KBM-7 (cell line): ENCODE measurements around the gene SBSN.

Experiments
- DNase-seq: peaks from one replicate; pipeline ENCODE4 v3.0.0-alpha.2; 2015
- in situ Hi-C: fragments of 300-500 bp; cut with MboI; formaldehyde crosslinking; loops from 2 replicates; pipeline ENCODE4 v1.14.3; 2020; ENCODE audit warnings: low sequenced_read_pairs, low pct_unique_long_range_greater_than_20kb, mixed read lengths

Gene SBSN

DNA sequence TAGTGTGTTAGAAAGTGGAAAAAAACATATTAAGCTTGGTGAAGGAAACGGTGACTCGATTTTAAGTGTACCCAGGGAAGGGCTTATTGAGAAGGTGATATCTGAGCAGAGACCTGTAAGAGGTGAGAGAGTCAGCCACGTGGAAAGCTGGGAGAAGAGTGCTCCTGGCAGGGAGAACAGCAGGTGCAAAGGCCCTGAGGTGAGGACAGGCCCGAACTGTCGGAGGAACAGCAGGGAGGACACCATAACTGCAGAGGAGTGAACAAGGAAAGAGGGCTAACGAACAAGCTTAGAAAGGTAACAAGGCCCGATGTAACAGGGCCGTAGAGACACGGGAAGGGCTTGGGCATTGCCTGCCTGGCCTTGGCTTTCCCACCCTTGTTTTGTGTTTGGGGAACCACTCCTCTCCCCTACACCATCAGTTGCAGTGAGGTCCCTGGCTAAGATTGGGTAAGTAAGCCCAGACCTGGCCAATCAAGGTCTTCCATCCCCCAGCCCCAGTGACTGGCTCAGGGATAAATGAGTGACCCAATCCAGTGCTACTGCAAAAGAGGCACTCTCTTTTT lies 28.0 kb upstream of the SBSN start:
- DNase-seq = no peak
- in situ Hi-C loops = no loop called here

DNA sequence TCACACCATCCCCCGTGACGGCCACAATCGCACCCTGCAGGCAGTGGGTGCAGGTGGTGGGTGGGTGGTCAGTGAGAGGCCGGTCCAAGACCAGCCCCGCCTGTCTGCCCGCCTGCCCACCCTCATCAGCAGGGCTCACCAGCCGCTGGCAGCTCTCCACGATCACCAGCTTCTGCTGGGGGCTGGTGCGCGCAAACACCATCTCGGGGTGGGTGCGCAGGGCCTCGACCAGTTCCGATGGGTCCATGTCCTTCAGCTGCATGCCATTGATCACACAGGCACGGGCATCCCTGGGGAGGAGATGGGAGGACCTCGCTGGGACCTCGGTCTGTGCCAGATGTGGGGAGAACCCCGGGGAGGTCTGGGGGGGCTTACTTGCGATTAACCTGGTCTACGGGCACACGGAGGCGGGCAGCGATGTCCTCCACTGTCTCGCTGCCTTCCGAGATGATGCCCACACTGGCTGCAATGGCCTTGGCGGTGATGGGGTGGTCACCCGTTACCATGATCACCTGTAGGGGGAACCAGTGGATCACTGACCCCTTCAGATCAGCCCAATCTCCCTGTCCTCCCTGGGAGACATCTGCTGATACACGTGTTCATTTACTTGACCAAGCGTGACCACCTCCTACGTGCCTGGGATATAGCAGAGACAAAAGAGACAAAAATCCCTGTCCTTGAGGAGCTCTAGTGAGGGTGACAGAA lies 27.3 kb upstream of the SBSN start:
- peak; percentile 22 for DNase-seq
- in situ Hi-C loops = no loop called here

DNA sequence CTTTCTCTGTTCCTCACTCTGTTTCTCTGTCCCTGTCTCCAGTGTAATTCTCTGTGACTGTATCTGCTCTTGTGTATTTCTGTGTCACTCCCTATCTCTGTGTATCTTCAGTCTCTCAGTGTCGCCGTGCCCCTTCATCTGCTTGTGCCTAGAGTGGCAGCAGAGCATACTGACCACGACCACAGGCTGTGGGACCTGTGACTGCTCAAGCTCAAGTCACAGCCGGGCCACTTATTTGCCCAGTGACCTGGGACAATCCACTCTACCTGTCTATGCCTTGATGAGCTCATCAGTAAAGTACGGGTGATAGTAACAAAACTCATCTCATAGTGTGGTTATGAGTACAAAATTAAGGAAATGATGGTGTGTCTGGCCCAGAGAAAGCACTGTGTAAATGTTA lies 26.0 kb upstream of the SBSN start:
- no peak for DNase-seq
- in situ Hi-C loops = no loop called here

DNA sequence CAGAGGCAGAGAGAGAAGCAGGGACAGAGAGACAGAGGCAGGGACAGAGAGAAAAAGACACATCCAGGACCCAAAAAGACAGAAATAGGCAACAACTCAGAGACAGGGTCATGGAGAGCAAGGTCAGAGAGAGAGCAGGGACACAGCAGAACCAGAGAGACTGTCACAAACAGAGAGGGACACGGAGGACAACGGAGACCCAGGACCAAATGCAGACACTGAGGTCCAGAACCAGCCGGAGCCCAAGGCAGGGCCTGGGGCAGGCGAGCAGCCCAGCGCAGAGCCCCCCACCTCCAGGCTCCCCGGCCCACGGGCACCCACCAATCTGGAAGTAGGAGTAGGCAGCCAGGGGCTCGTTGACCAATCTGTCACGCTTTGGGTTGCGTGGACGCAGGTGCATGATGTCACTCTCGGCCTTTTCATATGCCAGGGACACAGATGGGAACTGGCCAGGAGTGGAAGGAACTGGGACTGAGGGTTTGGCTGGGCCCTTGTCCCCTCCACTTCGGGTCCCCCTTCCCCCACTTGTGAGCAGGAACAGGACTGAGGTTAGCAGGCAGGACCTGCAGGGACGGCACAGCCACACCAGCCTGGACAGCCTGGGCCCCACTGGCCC lies 25.4 kb upstream of the SBSN start:
- no peak for DNase-seq
- in situ Hi-C loops = no loop called here

DNA sequence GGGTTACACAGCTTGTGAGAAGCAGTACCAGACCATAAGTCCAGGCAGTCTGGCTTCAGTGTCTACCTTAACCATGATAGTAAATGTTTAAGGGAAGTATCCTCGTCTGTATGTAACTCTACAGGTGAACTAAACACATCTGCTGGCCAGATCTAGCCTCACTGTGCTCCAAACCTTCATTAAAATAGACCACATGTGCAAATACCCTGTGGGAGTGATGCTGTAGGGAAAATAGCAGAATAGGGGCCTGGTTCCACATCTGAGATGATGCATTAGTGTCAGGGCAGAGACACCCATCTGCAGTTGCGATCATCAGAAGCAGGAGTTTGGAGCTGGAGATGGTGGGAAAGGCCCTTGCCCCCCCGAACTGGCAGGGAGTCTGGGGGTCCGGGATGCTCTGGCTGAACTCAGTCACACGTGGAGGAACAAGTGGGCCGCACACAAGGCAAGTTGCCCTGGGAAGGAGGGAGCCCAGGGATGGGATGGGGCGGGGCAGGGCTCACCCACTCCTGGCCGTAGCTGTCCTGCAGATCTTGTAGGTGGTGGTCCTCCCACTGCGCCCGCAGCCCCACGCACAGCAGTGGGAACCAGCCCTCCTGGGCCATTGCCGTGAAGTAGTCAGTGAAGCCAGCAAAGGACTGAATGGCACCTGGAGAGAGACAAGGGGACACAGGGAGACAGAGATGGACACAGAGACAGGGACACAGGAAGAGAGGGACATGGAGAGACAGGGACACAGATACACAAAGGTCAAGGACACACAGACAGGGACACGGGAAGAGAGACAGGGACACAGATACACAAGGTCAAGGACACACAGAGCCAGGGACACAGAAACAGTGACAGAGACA lies 24.6 kb upstream of the SBSN start:
- in situ Hi-C loops = no loop called here
- DNase-seq = no peak

DNA sequence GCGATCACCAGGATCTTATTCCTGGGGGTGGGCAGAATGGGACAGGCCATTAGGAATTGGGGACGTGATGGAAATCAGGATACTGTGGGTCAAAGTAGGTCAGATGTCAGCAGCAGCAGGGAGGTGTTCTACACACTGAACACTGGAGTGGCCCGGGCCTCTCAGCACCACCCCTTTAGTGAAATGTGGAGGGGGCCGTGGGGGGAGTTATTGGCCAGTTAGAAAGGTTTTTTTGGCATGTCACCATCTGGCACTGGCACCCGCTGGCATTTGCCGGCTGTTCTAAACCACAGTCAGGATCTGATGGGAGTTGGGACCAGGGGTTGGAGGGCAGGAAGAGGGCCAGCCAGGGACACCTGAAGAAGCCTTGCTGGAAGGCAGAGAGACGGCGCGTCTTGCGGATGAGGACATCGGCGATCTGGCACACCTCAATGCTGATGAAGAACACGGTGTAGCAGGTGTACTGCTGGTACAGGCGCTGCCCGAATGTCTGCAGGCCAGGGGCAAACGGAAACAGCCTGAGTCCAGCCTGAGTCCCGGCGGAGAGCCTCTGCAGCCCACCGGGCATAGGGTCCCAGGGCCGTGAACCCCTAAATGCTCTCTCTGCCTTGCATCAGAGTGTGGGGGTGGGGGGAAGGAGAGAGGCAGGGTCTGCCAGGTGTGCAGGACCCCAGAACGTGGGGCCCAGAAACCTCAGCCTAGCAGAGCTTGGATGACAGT lies 23.1 kb upstream of the SBSN start:
- no peak for DNase-seq
- in situ Hi-C loops = no loop called here

DNA sequence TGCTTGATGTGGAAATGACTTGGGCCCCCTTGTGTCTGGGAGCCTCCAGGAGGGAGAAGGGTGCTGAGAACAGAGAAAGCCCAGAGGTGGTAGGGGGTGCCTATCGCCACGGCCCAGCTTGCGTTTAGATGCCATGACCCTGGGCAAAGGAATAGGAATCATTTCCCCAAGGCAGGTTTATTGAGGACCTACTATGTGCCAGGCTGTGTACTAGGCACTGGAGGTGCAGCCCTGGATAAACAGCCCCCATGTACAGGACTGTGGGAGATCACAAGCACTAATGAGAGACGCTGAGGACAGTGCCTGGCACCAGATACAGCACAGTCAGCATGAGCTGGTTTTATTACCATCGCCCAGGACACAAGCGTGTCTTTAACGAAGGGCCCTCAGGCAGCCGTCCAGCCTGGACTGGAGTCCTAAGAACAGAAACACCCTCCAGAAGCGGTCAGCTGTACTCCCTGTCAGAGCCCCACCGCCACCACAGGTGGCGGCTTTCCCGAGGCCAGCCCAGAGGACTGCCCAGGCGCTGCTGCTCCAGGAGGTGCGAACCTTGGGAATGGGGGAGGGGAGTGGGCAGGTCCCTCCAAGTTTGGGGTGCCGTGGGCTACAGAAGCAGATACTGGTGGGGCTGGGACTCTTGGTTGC lies 21.9 kb upstream of the SBSN start:
- in situ Hi-C loops = no loop called here

DNA sequence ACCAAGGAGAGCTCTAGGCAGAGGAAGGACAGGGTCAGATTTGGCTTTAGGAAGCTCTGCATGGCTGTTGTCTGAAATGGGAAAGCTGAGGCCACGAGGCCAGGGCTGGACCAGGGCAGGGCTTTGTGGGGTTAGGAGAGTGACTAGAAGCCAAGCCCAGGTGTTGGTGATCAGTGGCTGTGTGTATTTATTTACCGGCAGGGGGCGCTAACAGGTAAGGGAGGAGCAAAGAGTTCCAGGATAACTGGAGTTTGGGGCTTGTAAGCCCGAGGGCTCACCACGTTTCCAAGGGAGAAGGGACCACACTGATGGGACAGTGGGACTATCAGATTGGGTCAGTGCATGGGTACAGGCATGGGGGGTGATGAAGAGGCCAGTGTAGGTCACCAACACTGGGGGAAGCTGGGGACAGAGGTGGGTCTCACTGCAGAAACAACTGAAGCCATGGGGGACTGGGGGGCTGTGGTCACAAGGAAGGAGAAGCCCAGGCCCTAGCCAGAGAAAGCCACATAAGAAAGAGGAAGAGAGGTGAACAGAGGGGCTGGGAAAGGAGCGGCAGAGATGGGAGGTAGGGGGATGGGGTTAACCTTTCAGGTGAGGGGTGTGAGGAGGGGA lies 21.2 kb upstream of the SBSN start:
- in situ Hi-C loops = no loop called here
- peak; percentile 67 for DNase-seq

More for the DNA sequence above, 21.9 kb upstream of the SBSN start:
- DNase-seq = no peak

DNA sequence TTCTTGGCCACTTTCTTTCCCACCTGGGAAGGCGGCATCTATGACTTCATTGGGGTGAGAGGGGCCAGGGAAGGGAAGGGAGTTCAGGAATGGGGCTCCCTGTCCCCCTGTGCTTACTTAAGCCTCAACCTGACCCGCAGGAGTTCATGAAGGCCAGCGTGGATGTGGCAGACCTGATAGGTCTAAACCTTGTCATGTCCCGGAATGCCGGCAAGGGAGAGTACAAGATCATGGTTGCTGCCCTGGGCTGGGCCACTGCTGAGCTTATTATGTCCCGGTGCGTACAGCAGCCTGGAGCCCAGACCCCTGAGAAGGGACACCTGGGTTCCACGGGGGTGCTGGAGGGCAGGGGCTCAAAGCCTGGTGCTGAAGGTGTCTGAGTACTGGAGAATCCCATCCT lies 18.4 kb upstream of the SBSN start:
- DNase-seq = no peak
- in situ Hi-C loops = no loop called here

DNA sequence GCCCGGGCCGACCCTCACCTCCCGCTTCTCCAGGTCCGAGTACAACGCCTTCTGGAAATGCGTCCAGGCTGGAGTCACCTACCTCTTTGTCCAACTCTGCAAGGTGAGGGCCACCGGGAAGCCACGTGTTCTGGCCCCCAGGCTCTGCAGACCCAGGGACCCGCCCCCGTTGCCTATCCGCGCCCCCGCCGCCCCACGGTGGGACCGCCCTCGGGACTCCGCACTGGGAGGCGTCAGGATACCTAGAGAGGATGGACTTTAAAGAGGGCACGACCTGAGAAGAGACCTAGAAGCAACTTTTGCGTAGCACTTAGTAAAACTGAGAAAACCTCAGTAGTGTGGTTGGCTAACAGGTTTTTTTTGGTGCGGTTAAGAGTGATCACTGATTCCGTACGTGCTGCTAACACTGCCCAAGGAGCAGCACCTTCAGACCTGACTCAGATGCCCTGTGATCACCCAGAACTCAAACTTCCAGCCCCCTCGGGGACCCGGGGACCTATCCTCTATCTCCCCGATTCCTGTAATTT lies 17.8 kb upstream of the SBSN start:
- in situ Hi-C loops = no loop called here

DNA sequence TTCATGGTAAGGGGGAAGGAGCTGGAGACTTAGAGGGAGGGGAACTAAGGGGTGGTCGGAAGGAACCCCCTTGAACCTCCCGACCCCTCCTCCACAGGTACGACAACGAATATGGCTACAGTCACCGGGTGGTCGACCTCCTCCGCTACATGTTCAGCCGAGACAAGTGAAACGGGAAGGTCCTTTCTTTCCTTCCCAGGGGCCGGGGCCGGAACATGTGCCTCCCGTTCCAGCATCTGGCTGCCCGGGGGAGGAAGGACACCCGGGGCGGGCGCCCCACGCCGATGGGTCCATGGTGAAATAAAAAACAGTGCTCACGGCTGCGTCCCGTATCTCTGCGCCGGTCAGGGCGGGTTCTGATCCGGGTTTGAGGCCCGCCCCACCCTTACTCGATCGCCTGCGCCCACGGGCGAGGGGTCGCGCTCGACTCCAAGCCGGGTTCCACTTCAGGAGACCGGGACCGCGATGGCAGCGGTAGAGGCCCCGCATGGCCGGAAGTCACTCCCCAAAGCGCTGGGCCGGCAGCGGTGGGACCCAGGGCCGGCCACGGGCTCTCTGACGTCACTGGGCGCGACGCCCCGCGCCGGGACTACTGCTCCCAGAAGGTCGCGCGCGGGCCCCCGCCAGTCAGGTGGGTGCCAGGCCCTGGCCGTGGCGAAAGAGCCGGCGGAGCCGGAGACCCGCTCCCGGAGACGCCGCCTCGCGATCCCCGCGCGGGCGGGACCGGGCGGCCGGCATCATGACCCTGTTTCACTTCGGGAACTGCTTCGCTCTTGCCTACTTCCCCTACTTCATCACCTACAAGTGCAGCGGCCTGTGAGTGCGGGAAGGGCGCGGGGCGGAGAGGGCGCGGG lies 17.1 kb upstream of the SBSN start, which contains the start of gene TMEM147:
TSS of gene TMEM147 (plus strand) at position 626 of the 854 bp plus-strand sequence. CDS start at position 740, 114 bp downstream.
- in situ Hi-C loops = no loop called here
- DNase-seq = peak; percentile 88

More for the DNA sequence above, 17.8 kb upstream of the SBSN start:
- no peak for DNase-seq

DNA sequence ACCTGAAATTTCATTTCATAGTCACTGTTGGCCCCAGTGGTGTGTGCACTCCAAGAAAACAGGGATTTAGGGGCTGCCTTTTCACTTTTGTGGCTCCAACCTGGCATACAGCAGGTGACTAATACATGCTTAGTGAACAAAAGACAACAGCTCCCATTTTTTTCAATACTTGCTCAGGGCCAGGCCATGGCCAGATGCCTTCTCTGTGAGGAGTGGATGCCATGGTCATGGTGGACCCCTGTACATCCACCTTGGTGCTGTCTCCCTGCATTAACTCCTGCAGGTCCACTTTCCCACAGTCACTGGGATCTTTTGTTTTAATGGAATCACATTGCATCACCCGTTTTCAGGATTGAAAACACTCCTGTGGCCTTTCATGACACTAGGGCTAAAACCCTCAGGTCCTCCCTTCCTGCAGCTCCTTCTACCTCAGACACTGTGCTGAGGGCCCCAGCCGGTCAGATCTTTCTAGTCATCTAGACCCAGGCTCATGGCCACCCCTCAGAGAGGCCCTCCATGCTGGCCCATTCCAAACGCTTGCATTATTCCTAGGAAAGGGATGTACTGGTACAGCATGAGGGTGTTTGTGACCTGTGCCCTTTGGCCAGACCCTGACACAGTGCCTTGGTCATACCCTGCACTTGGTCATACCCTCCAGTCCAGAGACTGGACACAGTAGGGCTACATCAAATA lies 16.1 kb upstream of the SBSN start:
- no peak for DNase-seq
- in situ Hi-C loops = no loop called here

DNA sequence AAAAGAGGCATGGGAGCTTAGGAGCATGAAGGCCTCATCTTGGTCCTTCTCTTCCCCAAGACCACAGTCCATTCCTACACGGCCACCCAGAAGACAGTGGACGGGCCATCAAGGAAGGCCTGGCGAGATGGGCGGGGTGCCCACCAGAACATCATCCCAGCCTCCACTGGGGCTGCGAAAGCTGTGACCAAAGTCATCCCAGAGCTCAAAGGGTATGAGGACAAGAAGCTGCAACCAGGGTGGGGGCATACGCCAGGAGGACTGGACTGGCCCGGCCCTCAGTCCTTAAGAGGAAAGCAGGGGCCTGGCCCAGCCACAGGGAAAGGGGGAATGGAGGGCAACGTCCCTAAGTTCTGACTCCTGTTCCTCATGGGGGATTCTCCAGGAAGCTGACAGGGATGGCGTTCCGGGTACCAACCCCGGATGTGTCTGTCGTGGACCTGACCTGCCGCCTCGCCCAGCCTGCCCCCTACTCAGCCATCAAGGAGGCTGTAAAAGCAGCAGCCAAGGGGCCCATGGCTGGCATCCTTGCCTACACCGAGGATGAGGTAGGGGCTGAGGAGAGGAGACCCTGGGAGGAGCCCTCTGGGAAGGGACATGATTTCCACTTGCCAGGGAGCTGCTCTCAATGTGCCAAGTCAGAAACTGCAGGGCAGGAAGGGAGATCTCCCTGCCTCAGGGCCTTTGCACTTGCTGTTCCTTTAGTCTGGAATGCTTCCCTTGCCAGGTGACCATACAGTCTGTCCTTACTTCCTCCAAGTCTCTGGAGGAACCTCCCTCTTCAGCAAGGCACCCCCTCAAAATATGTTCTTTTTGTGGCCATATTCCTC lies 15.4 kb upstream of the SBSN start:
- in situ Hi-C loops = no loop called here
- DNase-seq = no peak

DNA sequence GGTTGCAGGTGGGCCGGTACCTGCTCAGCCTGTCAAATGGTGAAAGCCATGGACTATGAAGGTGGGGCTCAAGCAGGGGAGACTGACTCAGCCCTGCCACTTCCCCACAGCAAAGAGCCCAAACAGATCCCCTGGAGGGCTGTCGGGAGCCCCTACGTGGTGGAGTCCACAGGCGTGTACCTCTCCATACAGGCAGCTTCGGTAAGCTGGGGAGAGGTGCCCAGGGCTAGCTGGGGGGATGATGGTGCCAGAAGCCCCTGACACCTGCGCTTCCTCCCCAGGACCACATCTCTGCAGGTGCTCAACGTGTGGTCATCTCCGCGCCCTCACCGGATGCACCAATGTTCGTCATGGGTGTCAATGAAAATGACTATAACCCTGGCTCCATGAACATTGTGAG lies 14.1 kb upstream of the SBSN start:
- no peak for DNase-seq
- in situ Hi-C loops = no loop called here

DNA sequence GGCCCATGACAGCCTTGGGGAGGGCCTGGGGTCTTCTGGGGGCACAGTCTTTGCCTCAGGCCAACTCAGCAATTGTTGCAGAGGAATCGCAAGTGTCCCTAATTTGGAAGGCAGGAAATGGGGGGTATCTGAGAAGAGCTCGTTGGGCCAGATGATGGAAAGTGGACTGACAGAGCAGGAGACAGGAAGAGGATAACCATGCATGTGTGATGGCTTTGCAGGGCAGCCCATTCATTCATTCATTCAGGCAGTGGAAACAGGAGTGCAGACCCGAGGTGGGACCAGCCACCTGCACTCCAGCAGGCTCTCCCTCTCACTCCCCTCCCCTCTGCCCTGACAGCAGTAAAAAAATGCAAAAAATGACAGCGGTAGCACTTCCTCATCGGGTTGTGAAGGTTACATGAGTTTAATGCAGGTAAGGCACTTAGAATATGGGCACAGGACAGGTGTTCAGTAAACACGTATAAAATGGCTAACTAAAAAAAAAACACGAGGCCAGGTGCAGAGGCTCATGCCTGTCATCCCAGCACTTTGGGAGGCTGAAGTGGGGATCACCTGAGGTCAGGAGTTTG lies 12.3 kb upstream of the SBSN start:
- in situ Hi-C loops = no loop called here
- no peak for DNase-seq

DNA sequence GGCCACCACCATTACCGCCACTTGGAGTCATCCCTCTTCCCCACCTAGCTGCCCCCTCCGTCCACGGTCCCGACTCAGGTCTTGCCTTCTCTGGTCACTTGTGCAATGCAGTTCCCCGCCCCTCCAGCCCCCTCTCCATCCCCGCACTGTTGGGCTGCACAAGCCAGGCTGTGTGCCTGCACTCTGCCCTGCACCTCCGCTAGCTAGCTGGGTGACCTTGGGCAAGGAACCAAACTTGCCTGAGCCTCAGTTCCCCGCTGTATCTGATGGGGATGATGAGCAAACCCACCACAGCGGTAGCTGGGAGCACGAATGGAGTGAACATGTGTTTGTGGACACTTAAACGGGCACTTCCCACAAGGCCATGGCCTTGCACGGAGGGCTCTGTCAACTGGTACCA lies 11.7 kb upstream of the SBSN start:
- DNase-seq = no peak
- in situ Hi-C loops = no loop called here
